LNCAP (cell line): ENCODE data around the gene PTPN4.

Experiments
- CTCF ChIP-seq: fragments of 450-650 bp; IDR thresholded peaks from 2 replicates; pipeline ENCODE4 v1.5.1; 2017; ENCODE audit warnings: mild to moderate bottlenecking

PTPN4 gene

GRCh38 chr2:120007851-120008250 lies 248.1 kb downstream of the PTPN4 start:
- TF ChIP-seq CTCF: no peak

DNA sequence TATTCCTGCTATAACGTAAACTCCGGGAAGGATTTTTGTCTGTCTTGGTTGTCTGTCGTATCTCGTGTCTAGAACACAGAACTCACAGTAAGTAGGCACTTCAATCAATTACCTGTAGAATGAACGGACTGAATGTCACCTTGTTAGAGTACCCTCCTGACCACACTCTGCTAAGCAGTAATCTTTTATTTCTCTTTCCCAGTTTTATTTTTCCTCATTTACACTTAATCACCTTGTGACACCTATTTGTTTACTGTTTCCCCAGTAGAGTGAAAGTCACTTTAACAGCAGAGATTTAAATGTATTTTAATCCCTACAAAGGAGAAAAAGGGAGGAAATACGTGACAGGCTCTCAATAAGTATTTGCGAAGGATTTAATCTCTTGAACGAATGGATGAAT lies 252.6 kb downstream of the PTPN4 start:
- no peak for TF ChIP-seq CTCF

DNA sequence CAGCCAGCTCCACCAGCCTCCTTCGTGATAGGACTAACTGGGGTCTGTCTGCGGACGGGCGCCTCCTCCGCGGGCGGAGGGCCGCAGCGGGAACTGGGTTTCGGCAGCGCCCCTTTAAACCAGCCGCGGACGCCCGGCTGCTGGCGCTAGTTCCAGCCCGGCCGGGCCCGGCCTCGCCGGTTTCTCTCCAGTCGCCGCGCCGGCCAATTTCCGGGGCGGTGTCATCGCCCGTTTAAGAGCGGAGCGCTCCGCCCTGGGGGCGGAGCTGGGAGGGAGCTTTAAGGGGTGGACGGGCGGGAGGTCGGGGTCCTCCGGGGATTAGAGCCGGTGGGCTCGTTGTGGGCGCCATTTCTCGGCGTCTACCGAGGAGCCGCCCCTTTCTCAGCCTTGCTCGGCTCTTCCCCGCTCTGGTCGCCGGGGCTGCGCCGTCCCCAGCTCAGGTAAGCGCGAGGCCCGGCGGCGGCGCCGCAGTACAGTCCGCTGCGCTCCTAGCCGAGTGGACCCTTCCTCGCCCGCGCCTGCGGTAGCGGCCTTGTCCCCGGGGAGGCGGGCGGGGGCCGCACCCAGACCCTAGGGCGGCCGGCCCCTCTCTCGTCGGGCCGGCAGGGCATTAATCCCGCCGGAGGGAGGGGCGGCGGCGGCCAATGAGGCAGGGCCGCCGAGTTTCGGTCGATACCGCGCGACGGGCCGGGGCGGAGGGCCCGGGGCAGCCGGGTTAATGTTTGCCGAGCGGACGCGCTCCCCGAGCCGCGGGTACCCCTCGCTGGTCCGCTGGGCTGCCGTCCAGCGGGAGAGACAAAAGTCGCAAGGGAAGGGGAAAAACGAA lies 253.3 kb downstream of the PTPN4 start, which contains the start of gene EPB41L5:
EPB41L5 (plus strand) TSS at position 307 of the 826 bp plus-strand sequence. CDS start 6,008 bp downstream, outside the sequence.
- no peak for TF ChIP-seq CTCF

GRCh38 chr2:120013597-120014223 lies 254.0 kb downstream of the PTPN4 start:
- TF ChIP-seq CTCF: no peak

- no peak for TF ChIP-seq CTCF
Observed at GRCh38 chr2:120014226-120014980, 254.7 kb downstream of the PTPN4 start.

DNA sequence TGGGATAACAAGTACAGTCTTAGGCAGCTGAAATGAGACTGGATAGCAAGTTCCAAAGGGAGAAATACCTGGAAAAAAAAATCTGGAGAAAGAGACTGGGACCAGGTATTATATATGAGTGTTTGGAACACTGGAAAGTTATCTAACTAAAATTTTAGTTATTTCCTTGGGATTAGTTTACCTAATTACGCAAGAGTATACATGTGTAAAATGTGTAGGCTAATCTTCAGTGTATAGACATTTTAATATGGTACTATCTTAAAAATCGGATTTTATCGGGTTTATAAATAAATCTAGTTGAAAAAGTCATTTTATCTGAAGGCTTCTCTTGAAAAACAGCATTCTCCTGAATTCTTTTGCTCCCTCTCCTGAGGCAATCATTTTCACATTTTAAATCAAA lies 257.1 kb downstream of the PTPN4 start:
- no peak for TF ChIP-seq CTCF

- no peak for TF ChIP-seq CTCF
Observed at GRCh38 chr2:120017201-120017600, 257.5 kb downstream of the PTPN4 start.
